GM18873 (cell line): ENCODE data around the gene SH3YL1.
"Not testable (repeated sequence)": the region's sequence is repeated elsewhere in the genome, so short reads cannot be mapped to it uniquely, and the experiment has no call there.

Experiments used
- ATAC-seq: cut with Tn5 transposase; IDR thresholded peaks from one replicate; pipeline ENCODE4 v1.9.1; 2021; ENCODE audit warnings: mild to moderate bottlenecking, moderate library complexity, moderate number of reproducible peaks; ENCODE audit not compliant: unreplicated experiment, low FRiP score

The SH3YL1 gene

DNA sequence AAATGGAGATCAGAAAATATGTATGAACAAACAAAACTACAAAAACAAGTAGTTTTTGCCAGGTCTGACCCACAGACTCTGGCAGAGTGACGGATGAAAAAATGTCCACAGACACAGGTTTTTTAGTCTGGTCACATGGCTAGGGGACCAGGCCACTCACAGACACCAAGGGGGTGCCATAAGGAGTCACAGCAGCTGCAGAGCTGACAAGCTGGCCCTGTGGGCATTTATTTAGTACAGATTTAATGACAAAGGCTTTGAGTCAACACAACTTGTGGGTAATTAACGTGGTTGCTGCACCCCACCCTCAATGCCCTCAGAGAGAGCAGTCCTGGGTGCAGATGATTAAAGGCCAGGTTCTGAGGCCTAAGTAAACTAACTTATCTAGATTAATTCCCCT lies 76.0 kb downstream of the SH3YL1 start:
- no peak for ATAC-seq

DNA sequence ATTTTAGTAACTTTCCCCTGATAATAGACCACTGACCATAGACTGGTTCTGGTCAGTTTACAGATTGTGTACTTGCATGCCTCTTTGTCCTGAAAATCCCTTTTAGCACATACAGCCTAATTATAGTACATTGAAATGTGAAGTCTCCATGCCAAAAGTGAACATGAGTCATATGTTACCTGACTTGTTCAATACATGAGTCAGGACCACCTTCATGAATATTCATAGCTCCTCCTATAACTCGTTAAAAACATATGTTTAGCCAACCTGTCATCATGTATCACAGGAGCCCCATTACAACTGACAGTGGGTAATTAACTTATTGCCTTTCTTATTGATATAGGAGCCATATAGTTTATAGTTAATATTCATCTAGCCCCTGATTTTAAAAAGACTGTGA lies 78.6 kb downstream of the SH3YL1 start:
- no peak for ATAC-seq

DNA sequence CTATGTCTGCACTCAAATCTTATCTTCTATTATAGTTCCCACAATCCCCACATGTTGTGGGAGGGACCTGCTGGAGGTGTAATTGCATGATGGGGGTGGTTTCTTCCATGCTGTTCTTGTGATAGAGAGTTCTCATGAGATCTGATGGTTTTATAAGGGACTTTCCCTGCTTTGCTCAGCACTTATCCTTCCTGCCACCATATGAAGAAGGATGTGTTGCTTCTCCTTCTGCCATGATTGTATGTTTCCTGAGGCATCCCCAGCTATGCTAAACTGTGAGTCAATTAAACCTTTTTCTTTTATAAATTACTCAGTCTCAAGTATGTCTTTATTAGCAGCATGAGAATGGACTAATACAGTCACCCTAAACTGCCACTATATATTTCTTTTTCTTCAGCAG lies 79.1 kb downstream of the SH3YL1 start:
- no peak for ATAC-seq

DNA sequence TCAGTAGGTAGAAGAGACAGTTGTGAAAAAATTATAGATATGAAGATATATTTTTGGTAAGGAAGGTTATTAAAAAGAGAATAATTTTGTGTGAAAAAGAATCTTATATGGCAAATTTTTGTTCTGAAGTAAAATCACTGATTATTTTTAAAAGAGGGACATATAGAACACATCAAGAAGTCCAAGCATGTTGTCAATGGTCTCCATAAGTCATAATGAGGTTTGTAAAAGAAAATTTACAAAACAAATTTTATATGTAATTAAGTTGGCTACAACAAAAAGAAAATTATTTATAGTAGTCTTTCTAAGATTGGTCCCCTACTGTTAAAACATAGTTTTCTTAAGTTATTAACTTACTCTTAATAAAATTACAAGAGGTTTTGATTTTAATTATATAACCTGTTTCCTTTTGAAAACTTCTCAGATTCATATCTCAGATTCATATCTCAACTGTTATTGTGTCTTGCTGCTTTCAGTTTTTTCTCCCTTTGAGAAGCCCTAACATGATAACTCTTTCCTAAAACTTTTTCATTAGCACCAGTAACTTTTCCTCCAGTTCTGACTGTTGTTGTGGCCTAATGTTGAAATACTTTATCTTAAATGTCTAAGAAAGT lies 81.2 kb downstream of the SH3YL1 start:
- no peak for ATAC-seq

DNA sequence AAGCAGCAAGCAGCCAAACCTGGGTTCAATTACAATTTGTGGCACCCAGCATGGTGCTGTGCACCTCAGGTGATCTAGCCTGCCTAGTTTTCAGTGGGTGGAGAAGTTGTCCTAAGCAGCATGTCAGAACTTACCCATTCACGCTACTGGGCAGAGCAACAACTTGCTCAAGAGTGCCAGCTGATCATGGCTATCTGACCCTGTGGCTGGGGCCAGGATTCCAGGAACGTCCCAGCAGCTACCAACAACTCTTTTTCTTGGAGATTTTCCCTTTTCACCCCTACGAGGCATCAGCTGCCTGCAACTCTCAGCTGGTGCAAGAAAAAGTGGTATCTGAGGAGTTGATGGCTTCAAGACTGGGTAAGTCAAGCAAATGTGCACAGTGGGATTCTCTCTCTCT lies 83.5 kb downstream of the SH3YL1 start:
- ATAC-seq, result no peak

DNA sequence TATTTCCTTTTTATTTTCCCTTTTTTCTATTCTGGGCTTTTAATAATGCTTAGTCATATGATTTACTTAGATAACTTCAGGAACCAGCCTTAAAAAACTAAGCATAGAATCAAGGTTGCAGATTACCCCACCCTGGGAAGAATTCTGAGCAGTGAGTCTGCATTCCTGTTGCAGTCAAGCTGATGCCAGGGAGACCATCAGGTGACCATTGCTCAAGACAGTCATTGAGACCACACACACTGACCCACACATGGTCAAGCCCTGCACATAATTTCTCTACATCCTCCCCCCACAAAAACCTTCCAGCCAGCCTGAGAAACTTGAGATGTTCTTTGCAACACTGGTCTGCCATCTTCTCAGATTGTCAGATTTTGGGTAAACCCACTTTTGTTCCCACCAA lies 83.9 kb downstream of the SH3YL1 start:
- ATAC-seq, result no peak

DNA sequence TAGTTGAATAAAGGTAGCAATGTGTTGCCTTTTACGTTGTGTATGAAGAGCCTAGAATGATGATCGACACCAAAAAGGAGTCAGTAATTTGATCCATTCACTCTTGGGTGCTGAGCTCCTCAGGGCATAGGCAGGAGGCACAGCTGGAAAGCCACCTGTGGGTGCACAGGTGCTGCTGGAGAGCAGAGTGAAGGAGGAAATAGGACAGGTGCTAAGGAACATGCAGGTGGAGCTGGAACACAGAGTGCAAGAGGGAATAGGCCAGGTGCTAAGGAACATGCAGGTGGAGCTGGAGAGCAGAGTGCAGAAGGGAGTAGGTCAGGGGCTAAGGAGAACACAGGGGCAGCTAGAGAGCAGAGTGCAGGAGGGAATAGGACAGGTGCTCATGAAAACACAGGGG lies 86.1 kb downstream of the SH3YL1 start:
- ATAC-seq, result no peak

DNA sequence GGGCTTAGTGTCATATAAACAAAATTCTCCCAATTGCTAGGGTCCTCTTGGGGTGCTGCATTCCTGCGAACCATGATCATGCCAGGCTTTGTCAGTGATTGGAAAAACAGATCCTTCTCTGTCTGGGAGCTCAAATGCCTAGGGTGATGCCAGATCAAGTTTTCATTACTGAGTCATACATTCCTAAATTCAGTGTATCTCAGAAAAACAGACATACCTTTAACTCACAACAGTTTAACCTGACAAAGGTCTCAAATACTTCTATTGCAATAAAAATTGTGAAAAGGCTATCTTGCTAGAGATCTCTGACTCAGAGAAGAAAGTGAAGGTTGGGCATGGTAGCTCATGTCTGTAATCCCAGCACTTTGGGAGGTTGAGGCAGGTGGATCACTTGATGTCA lies 86.9 kb downstream of the SH3YL1 start:
- no peak for ATAC-seq

DNA sequence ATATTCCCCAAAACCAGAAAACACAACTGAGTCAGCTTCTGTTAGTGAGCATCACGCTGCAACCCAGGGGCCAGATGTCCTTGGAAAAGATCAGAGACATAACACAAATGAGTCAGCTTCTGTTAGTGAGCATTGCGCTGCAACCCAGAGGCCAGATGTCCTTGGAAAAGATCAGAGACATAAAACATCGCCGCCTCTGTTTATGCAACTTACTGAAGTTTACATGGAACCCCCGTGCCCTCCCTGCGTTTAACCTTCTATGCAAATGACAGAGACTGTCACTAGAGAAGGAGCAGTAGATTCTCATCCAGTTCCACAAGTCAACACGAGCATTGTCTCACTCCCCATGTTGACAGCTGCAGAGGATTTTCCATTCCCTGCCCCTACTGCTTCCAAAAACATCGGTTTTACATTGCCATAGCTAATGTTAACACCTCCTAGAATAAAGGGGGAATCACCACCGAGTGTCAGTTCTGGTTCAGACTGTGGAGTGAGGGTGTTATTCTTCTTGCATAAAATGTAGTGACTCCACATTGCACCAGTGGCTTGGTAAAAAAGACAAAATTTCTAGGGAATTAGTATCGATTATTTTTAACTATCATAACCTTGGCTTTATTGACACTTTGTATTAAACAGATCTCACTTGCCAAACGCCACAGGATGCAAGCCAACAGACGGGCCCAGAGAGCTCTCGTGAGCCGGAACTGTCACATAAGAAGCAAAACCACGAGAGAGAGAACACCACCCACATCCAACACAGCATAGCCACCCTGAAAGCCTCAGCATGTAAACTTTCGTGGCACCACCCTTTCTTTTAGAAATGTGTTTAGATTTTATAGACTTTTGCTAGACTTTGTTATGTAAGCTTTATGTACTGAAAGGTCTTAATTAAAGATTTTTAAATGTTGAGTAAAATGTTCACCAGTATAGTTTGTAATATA lies 87.7 kb downstream of the SH3YL1 start:
- ATAC-seq, result no peak

DNA sequence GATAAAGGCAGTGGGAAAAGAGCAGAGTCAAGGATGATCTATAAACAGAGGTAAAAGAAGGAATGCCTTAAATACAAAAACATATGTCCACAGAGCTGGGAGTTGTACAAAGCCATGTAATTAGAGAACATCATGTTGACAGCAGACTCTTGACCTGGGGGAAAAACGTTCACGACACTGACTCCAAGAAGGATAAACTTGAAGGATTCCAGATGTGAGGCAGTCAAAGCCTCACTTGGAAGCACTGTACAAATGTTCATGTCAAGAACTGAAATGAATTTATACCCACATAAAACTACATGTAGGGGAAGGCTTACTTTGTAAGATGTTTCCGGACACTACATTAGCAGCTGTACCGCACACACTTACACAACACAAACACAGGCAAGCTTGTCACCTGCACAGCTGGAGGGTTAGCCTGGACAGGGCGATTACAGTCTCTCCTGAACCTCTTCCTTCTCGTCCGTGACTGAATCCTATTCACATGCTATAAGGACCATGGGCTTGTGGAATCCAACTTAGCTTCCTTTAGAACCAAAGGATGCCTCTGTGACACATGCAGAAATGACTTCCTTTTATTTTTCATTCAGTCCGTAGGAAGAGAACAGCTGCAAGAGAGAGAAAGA lies 88.6 kb downstream of the SH3YL1 start:
- no peak for ATAC-seq

DNA sequence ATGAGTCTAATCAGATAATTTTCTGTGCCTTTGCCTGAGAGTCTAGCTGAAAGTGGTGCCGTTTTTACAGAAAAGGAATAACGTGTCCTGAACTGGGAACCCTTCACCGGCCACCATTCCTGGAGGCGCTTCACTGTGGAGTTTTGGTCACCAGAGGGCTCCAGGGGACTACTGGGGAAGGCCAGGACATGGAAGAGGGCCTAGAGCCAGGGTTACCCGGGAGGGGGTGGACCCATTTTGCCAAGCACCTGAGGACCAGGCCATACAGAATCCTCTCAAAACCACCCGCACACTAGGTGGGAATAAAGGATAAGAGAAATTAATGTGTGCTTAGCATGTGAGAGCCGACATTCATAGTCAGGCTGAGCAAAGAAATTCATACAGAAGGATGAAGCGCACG lies 91.7 kb downstream of the SH3YL1 start:
- not testable (repeated sequence) for ATAC-seq

DNA sequence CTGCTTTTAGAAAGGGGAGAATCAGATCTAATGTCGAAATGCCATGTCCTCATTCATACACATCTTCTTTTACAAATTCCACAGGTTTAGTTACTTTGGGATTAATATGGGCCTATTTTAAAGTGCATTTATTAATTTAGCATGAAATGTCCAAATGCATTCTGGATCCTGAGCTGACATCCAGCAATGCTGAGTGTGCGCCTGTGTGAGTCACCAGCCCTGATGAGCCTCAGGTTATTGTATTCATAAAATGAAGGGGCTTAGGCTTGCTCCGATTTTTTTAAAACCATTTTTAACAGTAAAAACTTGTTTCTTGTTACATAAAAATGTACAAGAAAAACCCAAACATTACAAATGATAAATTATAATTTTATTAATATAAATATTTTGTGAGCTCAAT lies 94.1 kb downstream of the SH3YL1 start:
- ATAC-seq, result no peak
